ENCODE measurements around the gene BABAM2. TPM values are rescaled to one million over a fixed set of nuclear protein-coding genes. Genes with fewer than 3 reads are reported as not detected.

BABAM2 gene
- total RNA-seq, 1 donor, result 42.0 TPM

- Histone ChIP-seq H3K36me3 (ENCODE audit: insufficient read depth, low read length) (no peaks in the 10 kb centered on the region), H3K27ac (ENCODE audit: low read depth, low read length) (no peak overlapping the region), H2AFZ (ENCODE audit: low read length) (no peak overlapping the region), H3K27me3 (ENCODE audit: insufficient read depth, low read length) (no peaks in the 10 kb centered on the region), H4K20me1 (ENCODE audit: insufficient read depth, low read length) (no peaks in the 10 kb centered on the region), H3K4me1 (ENCODE audit: insufficient read depth, low read length) (peaks cover 26% of the 10 kb centered on the region), H3K9me3 (ENCODE audit: low read depth, low read length) (no peaks in the 10 kb centered on the region), H3K79me2 (ENCODE audit: insufficient read depth, low read length) (no peaks in the 10 kb centered on the region), H3K4me2 (ENCODE audit: insufficient read depth, low read length) (no peak overlapping the region), H3K4me3 (ENCODE audit: insufficient read depth, low read length) (no peak overlapping the region)
- no peak for TF ChIP-seq CTCF (IDR thresholded peaks at IDR 0.05; ENCODE audit: extremely low read depth, low read depth, low read length)
- no peak for DNase-seq (ENCODE audit: insufficient read length, low spot score, missing footprints)
Observed at GRCh38 chr2:28163028-28163427, 272.5 kb downstream of the BABAM2 start.

GRCh38 chr2:28163627-28164279 lies 273.2 kb downstream of the BABAM2 start:
- Histone ChIP-seq H3K4me2 (ENCODE audit: insufficient read depth, low read length) (no peak overlapping the region), H3K79me2 (ENCODE audit: insufficient read depth, low read length) (no peaks in the 10 kb centered on the region), H3K27me3 (ENCODE audit: insufficient read depth, low read length) (no peaks in the 10 kb centered on the region), H3K4me3 (ENCODE audit: insufficient read depth, low read length) (no peak overlapping the region), H3K27ac (ENCODE audit: low read depth, low read length) (no peak overlapping the region), H2AFZ (ENCODE audit: low read length) (no peak overlapping the region), H3K4me1 (ENCODE audit: insufficient read depth, low read length) (peaks cover 26% of the 10 kb centered on the region), H3K9me3 (ENCODE audit: low read depth, low read length) (no peaks in the 10 kb centered on the region), H3K36me3 (ENCODE audit: insufficient read depth, low read length) (no peaks in the 10 kb centered on the region), H4K20me1 (ENCODE audit: insufficient read depth, low read length) (no peaks in the 10 kb centered on the region)
- no peak for TF ChIP-seq CTCF (IDR thresholded peaks at IDR 0.05; ENCODE audit: extremely low read depth, low read depth, low read length)
- DNase-seq (ENCODE audit: insufficient read length, low spot score, missing footprints), result no peak

- no peak for DNase-seq (ENCODE audit: insufficient read length, low spot score, missing footprints)
- no peaks in the 10 kb centered on the region for H3K79me2 ChIP-seq (ENCODE audit: insufficient read depth, low read length)
- H3K27me3 ChIP-seq (ENCODE audit: insufficient read depth, low read length), result no peaks in the 10 kb centered on the region
- peaks cover 26% of the 10 kb centered on the region for H3K4me1 ChIP-seq (ENCODE audit: insufficient read depth, low read length)
- no peak for TF ChIP-seq CTCF (IDR thresholded peaks at IDR 0.05; ENCODE audit: extremely low read depth, low read depth, low read length)
- no peak overlapping the region for H2AFZ ChIP-seq (ENCODE audit: low read length)
- no peak overlapping the region for H3K27ac ChIP-seq (ENCODE audit: low read depth, low read length)
- no peaks in the 10 kb centered on the region for H4K20me1 ChIP-seq (ENCODE audit: insufficient read depth, low read length)
- H3K4me2 ChIP-seq (ENCODE audit: insufficient read depth, low read length), result no peak overlapping the region
- no peak overlapping the region for H3K4me3 ChIP-seq (ENCODE audit: insufficient read depth, low read length)
- no peaks in the 10 kb centered on the region for H3K9me3 ChIP-seq (ENCODE audit: low read depth, low read length)
- no peaks in the 10 kb centered on the region for H3K36me3 ChIP-seq (ENCODE audit: insufficient read depth, low read length)
Observed at GRCh38 chr2:28164280-28164801, 273.8 kb downstream of the BABAM2 start.

- H3K4me3 ChIP-seq (ENCODE audit: insufficient read depth, low read length), result no peak overlapping the region
- no peaks in the 10 kb centered on the region for H3K79me2 ChIP-seq (ENCODE audit: insufficient read depth, low read length)
- H3K27me3 ChIP-seq (ENCODE audit: insufficient read depth, low read length), result no peaks in the 10 kb centered on the region
- H3K4me2 ChIP-seq (ENCODE audit: insufficient read depth, low read length), result no peak overlapping the region
- no peaks in the 10 kb centered on the region for H3K36me3 ChIP-seq (ENCODE audit: insufficient read depth, low read length)
- no peak overlapping the region for H3K27ac ChIP-seq (ENCODE audit: low read depth, low read length)
- no peaks in the 10 kb centered on the region for H4K20me1 ChIP-seq (ENCODE audit: insufficient read depth, low read length)
- DNase-seq (ENCODE audit: insufficient read length, low spot score, missing footprints), result no peak
- peaks cover 24% of the 10 kb centered on the region for H3K4me1 ChIP-seq (ENCODE audit: insufficient read depth, low read length)
- H3K9me3 ChIP-seq (ENCODE audit: low read depth, low read length), result no peaks in the 10 kb centered on the region
- no peak for TF ChIP-seq CTCF (IDR thresholded peaks at IDR 0.05; ENCODE audit: extremely low read depth, low read depth, low read length)
- no peak overlapping the region for H2AFZ ChIP-seq (ENCODE audit: low read length)
Observed at GRCh38 chr2:28165087-28165635, 274.6 kb downstream of the BABAM2 start.

All from osteoblast (primary cell).